ENCODE data around the gene TCEA2.

GRCh38 chr20:64107736-64108457, 44.9 kb downstream of the TCEA2 start:
- TF ChIP-seq CTCF (IDR thresholded peaks at IDR 0.05) (no peak), POLR2A (IDR thresholded peaks at IDR 0.05) (no peak)

Measured in prostate gland (tissue), 2 donors.